ENCODE results near the gene SYT13.

Gene SYT13

DNA sequence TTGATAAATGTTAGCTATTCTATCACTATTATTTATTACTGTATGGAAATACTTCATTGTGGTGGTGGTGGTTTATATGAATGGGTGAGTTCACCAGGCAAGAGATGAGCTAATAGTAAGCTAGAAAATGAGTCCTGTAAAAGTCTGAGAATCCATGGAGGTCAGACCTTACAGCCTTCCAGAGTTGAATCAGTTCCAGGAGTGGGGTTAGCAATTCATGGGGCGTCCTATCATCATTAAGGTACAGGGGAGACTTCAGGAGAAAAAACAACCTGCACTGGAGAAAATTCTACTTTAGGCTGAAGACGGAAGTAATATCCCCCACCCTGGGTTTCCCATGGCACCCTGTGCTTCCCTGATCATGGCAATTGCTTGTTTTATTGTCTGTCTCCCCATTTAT lies 6.5 kb downstream of the SYT13 start:
- Histone ChIP-seq H3K4me2 (ENCODE audit: low read length) (no peak overlapping the region), H3K27ac (ENCODE audit: low read depth, low read length, poor library complexity, severe bottlenecking) (no peak overlapping the region), H3K36me3 (ENCODE audit: insufficient read depth, low read length) (no peaks in the 10 kb centered on the region), H3F3A (ENCODE audit: insufficient read depth, low read length) (no peaks in the 10 kb centered on the region), H3K27me3 (ENCODE audit: insufficient read depth, low read length) (no peaks in the 10 kb centered on the region; the same call in 1 of the 2 replicates), H3K9me3 (ENCODE audit: low read length) (peaks cover 2% of the 10 kb centered on the region; the same call in 1 of the 2 replicates), H2AFZ (ENCODE audit: low read length) (no peak overlapping the region), H3K9ac (ENCODE audit: low read length) (no peak overlapping the region), H3K4me3 (ENCODE audit: low read depth, low read length, poor library complexity, severe bottlenecking) (no peak overlapping the region), H3K4me1 (ENCODE audit: insufficient read depth, low read length, severe bottlenecking) (no peaks in the 10 kb centered on the region), H3K9me2 (ENCODE audit: low read depth, low read length) (no peaks in the 10 kb centered on the region), H3K79me2 (ENCODE audit: insufficient read depth, low read length) (no peaks in the 10 kb centered on the region), H4K20me1 (ENCODE audit: insufficient read depth, low read length) (no peaks in the 10 kb centered on the region)
- no peak for TF ChIP-seq EZH2 (IDR thresholded peaks at IDR 0.05; ENCODE audit: borderline replicate concordance, low read length)
- TF ChIP-seq, protein P1, sequence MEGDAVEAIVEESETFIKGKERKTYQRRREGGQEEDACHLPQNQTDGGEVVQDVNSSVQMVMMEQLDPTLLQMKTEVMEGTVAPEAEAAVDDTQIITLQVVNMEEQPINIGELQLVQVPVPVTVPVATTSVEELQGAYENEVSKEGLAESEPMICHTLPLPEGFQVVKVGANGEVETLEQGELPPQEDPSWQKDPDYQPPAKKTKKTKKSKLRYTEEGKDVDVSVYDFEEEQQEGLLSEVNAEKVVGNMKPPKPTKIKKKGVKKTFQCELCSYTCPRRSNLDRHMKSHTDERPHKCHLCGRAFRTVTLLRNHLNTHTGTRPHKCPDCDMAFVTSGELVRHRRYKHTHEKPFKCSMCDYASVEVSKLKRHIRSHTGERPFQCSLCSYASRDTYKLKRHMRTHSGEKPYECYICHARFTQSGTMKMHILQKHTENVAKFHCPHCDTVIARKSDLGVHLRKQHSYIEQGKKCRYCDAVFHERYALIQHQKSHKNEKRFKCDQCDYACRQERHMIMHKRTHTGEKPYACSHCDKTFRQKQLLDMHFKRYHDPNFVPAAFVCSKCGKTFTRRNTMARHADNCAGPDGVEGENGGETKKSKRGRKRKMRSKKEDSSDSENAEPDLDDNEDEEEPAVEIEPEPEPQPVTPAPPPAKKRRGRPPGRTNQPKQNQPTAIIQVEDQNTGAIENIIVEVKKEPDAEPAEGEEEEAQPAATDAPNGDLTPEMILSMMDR (IDR thresholded peaks at IDR 0.05; ENCODE audit: low read length) = no peak

DNA sequence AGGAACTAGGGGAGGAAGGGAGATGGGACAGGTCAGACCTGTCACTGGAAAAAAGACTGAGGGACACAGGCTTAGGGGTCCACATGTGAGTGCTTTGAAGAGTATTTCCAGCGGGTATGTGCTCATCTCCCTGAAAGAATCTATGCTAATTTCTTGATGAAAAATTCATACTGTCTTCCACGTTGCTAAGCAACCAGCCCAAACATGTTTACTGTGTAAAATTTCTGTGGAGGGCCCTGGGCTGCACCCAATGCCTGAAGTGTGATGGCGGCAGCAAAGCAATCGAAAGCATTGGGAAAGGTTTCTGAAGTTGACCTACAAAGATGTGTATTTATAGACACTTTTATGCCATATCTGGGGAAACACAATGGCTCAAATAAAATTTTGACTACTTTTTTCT lies 7.4 kb downstream of the SYT13 start:
- no peak overlapping the region for H3K27ac ChIP-seq (ENCODE audit: low read depth, low read length, poor library complexity, severe bottlenecking)
- no peak overlapping the region for H3K9ac ChIP-seq (ENCODE audit: low read length)
- no peak overlapping the region for H2AFZ ChIP-seq (ENCODE audit: low read length)
- H3K4me3 ChIP-seq (ENCODE audit: low read depth, low read length, poor library complexity, severe bottlenecking) = no peak overlapping the region
- no peaks in the 10 kb centered on the region for H3K9me2 ChIP-seq (ENCODE audit: low read depth, low read length)
- no peaks in the 10 kb centered on the region; the same call in 1 of the 2 replicates for H3K27me3 ChIP-seq (ENCODE audit: insufficient read depth, low read length)
- H3K79me2 ChIP-seq (ENCODE audit: insufficient read depth, low read length) = no peaks in the 10 kb centered on the region
- no peak for TF ChIP-seq EZH2 (IDR thresholded peaks at IDR 0.05; ENCODE audit: borderline replicate concordance, low read length)
- TF ChIP-seq, protein P1 (IDR thresholded peaks at IDR 0.05; ENCODE audit: low read length) = no peak
- H4K20me1 ChIP-seq (ENCODE audit: insufficient read depth, low read length) = no peaks in the 10 kb centered on the region
- peaks cover 2% of the 10 kb centered on the region; the same call in 1 of the 2 replicates for H3K9me3 ChIP-seq (ENCODE audit: low read length)
- no peak overlapping the region for H3K4me2 ChIP-seq (ENCODE audit: low read length)
- H3K36me3 ChIP-seq (ENCODE audit: insufficient read depth, low read length) = no peaks in the 10 kb centered on the region
- no peaks in the 10 kb centered on the region for H3K4me1 ChIP-seq (ENCODE audit: insufficient read depth, low read length, severe bottlenecking)
- H3F3A ChIP-seq (ENCODE audit: insufficient read depth, low read length) = no peaks in the 10 kb centered on the region

DNA sequence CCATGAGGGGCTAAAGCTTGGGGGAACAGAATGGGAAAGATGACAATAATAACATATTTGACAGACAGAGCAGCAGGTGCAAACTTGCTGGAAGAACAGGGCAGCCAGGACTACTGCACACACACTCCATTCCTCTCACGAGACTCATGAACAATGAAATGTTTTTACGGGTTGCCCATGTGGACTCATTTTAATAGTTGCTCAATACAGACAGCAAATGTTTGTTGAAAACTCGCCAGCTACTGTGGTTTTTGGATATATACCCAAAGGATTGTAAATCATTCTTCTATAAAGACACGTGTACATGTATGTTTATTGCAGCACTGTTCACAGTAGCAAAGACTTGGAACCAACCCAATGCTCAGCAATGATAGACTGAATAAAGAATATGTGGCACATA lies 10.3 kb downstream of the SYT13 start:
- Histone ChIP-seq H3K9ac (ENCODE audit: low read length) (no peak overlapping the region), H3F3A (ENCODE audit: insufficient read depth, low read length) (no peaks in the 10 kb centered on the region), H3K27me3 (ENCODE audit: insufficient read depth, low read length) (no peaks in the 10 kb centered on the region), H3K4me1 (ENCODE audit: insufficient read depth, low read length, severe bottlenecking) (no peaks in the 10 kb centered on the region), H3K27ac (ENCODE audit: low read depth, low read length, poor library complexity, severe bottlenecking) (no peak overlapping the region), H3K9me3 (ENCODE audit: low read length) (peaks cover 2% of the 10 kb centered on the region; the same call in 1 of the 2 replicates), H3K79me2 (ENCODE audit: insufficient read depth, low read length) (no peaks in the 10 kb centered on the region), H2AFZ (ENCODE audit: low read length) (no peak overlapping the region), H3K4me3 (ENCODE audit: low read depth, low read length, poor library complexity, severe bottlenecking) (no peak overlapping the region), H3K9me2 (ENCODE audit: low read depth, low read length) (no peaks in the 10 kb centered on the region), H3K36me3 (ENCODE audit: insufficient read depth, low read length) (no peaks in the 10 kb centered on the region), H4K20me1 (ENCODE audit: insufficient read depth, low read length) (no peaks in the 10 kb centered on the region), H3K4me2 (ENCODE audit: low read length) (no peak overlapping the region)
- TF ChIP-seq, protein P1 (IDR thresholded peaks at IDR 0.05; ENCODE audit: low read length) = no peak
- TF ChIP-seq EZH2 (IDR thresholded peaks at IDR 0.05; ENCODE audit: borderline replicate concordance, low read length) = no peak

Data from OCI-LY1 (cell line).